Measurements from ENCODE around the gene COL26A1.
A peak's percentile ranks its signal among the peaks of the same experiment; 100 is the strongest.
"Not testable (repeated sequence)": the region's sequence is repeated elsewhere in the genome, so short reads cannot be mapped to it uniquely, and the experiment has no call there.

The COL26A1 gene

DNA sequence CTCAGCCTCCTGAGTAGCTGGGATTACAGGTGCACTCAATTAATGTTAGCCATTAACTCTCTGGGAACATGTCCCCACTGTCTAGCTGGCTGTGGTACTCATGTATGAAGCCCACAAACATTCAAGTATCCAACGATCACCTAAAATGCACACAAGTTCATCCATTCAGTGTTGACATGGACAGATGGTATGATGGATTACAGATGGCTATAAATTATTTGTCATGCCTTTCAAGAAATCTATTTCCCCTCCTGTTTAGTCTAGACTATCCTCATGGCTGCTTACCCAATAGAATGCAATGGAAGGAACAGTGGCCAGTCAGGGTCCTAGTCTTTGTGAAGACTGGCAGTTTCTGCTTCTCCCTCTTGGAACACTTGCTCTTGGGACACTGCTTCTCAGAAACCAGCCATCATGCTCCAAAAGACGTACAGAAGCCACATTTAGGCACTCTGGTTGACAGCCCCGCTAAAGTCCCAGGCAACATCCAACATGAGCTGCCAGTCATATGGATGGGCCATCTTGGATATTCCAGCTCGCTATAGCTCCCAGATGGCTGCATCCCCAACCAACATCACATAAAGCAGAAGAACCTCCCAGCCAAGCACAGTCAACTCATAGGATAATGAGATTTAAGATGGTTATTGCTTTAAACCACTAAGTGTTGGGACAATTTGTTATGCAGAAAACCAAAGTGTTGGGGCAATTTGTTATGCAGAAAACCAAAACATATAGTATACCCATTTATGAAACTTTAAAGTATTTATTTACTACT is 233.3 kb downstream of the COL26A1 start:
- DNase-seq (ENCODE audit: low spot score): no peak

DNA sequence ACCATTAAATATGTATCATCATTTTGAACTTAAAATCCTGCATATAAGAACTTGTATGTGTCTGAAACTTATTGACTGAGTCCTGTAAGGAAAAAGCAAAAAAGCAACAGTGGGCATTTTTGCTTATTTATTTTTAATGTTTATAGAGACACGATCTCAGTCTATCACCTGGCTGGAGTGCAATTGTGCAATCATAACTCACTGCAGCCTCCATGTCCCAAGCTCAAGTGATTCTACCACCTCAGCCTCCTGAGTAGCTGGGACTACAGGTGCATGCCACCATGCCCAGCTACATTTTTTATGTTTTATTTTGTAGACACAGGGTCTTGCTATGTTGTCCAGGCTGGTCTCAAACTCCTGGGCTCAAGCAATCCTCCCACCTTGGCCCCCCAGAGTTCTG is 234.2 kb downstream of the COL26A1 start:
- no peak for DNase-seq (ENCODE audit: low spot score)

DNA sequence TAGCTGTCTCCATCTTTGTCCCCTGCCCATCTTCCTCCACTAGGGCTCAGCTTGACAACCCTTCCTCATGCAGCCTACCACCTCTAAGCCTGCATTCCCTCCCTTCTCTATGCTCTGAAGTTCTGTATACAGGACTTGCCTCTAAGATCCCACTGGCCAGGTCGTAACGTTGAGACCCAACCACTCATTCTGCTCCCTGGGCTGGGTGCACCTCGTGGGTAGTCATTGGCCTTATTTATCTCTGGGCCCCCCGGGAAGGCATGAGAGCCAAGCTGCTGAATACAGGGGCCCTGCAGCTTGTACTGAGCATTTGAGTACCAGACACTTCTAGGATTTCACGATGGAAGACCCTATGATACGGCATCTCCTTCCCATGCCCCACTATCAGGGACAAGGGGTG is 235.3 kb downstream of the COL26A1 start:
- DNase-seq (ENCODE audit: low spot score): no peak

DNA sequence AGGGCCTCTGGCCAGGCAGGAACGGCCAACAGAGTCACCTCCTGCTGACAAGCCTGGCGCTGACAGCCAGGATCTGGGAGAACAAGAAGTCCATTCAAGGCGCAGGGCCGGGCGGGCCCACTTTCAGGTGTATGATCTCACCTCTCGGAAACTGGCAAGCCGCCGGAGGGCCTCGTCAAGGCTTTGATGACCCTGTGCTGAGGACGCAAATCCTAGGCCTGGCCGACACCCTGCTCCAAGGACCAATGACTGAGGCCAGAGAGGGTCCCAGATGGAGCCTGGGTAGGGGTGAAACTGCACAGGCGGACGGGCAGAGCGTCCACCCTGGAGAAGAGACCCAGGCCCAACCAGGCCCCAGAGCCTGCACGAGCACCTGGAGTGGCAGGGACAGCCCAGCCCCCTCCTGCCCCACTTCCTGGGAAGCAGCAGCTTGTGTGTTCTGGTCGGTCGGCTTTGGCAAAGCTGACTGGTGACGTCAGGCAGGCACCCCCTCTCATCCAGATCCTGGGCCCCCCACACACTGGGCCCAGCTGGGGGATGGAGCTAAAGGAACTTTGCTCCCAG is 235.8 kb downstream of the COL26A1 start:
- no peak for DNase-seq (ENCODE audit: low spot score)

DNA sequence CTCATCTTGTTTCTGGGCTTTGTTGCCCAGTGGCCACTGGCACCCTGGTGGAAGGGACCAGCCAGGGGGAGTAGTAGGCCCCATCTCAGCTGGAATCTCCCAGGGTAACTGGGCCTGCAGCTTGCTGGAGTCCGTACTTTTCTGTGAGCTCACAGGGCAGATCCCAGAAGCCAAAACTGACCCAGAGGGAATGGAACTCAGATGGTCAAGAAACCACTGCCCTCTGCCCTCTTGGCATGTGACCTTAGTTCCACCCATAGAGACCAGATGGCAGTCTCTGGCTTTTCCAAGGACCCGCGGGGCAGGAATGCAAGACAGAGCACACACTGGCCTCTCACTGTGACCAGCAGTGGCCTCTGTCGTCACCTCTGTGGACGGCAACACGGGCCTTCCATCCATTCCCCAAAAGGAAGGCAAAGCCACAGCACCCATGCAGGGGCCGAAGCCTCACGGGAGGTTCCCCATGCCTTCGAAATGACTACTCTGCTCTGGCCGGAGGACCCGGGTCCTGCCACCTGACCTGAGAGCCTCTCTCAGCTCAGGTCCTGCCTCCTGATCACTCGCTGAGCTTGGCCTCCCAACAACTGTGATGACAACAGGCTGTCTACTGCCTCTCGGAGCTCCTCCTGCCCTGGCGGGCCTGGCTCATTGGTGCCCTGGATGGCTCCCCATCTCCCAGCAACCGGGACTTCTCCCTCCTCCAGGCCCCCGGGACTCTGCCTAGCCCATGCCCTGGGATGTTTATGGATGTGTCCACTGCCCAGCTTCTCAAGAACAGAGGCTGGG is 236.5 kb downstream of the COL26A1 start:
- no peak for DNase-seq (ENCODE audit: low spot score)

DNA sequence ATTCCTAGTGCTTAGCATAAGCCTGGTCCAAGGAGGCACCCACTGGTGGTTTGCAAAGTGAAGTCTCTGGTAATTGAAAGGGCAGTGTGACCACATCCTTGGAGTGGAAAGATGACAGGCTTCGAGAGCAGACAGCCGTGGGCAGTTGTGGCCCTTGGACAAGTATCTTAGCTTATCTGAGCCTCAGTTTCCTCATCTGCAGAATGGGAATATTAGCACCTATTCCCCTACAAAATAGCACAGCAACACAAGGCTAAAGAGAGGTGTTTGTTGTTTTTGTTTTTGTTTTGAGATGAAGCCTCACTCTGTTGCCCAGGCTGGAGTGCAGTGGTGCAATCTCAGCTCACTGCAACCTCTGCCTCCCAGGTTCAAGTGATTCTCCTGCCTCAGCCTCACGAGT is 237.1 kb downstream of the COL26A1 start:
- no peak for DNase-seq (ENCODE audit: low spot score)

DNA sequence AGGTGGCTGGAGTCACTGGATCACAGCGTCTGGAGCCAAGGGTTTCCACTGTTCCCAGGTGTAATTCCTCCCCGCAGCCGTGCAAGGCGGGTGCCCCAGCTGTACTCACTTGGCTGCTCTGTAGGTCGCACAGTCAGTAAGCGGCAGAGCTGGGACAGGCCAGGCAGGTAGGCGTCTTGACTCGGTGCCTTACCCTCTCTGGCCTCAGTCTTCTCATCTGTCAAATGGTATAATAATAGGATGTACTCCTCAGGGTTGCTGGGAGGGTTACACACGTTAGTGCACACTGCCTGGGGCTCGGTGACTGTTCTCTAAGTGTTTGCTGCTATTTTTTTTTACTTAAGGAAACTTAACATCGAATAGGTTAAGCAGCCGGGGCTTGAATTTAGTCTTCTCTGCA is 239.4 kb downstream of the COL26A1 start:
- DNase-seq (ENCODE audit: low spot score): no peak

DNA sequence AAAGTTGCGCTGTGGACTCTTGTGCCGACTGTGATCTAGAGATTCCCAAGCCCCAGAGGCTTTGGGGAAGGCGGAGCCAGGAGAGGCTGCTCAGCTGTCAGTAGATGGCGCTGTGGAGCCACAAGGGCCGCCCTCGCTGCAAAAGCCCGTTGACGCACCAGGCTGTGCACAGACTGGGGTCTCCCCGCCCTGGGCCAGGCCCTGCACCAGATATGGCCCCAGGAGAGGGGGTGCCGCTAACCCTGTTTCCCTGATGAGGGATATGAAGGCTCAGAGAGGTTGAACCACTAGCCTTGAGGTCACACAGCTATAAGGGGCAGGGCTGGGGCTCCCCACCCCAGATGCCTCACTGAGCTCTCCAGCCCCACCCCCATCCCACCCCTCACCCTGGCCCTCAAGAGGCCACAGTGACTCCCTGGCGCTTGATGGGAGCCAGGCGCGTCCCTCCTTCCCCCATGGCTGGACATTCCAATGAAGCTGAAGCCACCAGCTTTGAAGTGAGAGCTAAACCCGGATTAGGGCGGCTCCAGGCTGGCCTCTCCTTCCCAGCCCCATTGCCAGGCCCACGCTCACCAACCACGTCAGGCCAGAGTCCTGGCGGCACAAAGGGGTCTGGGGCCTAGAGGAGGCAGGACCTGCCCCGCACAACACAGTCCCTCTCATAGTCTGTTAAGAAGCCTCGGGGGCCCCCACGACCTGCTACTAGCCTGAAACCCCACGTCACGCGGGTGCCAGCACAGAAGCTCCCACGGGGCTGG is 240.0 kb downstream of the COL26A1 start:
- DNase-seq (ENCODE audit: low spot score): peak; percentile 77

DNA sequence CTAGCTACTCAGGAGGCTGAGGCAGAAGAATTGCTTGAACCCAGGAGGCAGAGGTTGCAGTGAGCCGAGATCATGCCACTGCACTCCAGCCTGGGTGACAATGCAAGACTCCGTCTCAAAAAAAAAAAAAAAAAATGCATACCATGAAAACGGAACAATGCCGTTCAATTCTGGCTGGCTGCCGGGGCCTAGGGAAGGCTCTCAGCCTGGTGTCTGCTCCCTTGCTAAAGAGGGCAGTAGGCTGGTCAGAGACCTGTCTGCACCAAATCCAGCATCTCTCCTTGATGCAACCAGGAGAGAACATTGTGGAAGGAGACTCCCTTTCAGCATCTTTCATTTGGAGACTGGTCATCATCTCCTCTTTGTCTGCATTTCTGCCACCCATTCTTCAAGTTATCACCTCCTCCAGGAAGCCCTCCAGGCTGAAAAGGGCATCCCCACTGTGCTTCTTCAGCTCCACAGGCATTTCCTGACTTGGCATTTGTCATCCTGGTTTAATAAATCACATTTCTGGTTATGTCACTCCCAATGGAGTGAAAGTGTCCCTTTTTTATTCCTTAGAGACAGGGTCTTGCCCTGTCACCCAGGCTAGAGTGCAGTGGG is 241.8 kb downstream of the COL26A1 start:
- no peak for DNase-seq (ENCODE audit: low spot score)

DNA sequence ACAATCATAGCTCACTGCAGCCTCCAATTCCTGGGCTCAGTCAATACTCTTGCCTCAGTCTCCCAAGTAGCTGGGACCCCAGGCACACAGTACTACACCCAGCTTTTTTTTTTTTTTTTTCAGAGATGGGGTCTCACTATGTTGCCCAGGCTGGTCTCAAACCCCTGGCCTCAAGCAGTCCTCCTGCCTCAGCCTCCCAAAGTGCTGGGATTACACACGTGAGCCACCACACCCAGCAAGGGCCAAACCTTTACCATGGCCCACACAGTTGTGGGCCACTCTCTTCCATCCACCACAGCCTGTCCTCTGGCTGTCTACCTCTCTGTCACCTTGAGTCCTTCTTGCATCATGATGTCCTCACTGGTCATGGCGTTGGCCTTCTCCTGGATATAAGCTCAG is 242.3 kb downstream of the COL26A1 start:
- not testable (repeated sequence) for DNase-seq (ENCODE audit: low spot score)

DNA sequence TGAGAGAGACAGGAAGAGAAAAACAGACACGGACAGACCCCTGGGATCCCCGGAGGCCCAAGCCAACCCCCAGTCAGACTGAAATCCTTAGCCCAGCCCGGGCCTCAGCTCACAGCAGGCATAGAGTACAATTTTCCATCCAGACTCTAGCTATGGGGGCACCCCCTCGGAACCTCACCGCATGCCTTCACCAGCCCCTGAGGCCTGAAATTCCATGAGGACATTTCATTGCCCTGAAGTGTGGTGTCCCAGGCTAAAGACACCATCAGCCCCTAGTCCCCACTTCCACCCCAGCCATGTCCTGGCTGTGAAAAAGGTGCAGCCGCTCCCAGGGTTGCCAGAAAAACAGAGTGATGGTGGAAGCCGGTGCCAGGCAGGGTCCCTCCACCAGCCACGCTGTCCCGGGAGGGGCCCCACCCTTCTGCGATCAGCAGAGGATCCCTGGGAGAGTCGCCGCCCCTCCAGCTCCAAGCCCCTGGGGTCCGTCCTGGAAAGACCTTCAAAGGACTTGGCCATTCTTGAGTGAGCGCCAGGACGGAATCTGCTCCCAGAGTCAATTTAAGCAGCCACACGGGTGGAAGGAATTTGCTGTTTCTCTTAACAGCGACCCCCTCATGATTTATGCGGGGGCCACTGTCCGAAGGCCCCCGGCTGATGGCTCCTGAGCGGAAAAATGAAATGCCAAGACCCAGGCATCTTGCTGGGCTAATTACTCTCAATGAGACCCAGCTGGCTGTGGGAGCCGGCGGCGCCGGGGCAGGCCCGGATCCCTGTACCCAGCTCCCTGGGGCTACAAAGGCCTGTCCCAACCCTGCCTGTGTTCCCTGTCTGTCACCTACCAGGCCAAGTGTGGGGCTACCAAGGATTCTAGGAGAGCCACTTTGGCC is 243.2 kb downstream of the COL26A1 start:
- no peak for DNase-seq (ENCODE audit: low spot score)

DNA sequence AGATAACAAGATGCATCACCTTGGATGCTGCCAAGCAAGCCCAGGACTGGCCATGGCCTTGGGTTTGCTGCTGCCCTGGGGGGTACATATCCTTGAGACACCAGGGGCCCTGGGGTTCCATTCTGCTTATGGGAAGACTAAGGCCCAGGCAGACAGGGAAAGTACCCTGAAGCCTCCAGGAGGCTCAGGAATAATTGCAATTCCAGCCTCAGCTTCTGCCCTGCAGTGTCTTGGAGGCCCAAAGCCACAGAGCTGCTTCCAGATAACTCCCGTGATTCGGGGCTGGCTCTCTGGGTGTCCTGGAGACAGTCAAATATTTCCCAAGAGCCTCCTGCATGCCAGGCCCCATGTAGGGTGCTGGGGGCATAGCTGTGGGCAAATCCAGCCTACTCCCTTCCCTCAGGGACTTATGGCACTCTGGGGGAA is 243.8 kb downstream of the COL26A1 start:
- no peak for DNase-seq (ENCODE audit: low spot score)

Small RNA genes lying within 50 kb of the gene (small RNA-seq; reads per million reads assigned to genes)
- 0 reads per million in 2 experiments for gene AC004965.1
